ENCODE measurements around the gene GGPS1.
"Not testable (repeated sequence)": the region's sequence is repeated elsewhere in the genome, so short reads cannot be mapped to it uniquely, and the experiment has no call there.

GGPS1 gene

DNA sequence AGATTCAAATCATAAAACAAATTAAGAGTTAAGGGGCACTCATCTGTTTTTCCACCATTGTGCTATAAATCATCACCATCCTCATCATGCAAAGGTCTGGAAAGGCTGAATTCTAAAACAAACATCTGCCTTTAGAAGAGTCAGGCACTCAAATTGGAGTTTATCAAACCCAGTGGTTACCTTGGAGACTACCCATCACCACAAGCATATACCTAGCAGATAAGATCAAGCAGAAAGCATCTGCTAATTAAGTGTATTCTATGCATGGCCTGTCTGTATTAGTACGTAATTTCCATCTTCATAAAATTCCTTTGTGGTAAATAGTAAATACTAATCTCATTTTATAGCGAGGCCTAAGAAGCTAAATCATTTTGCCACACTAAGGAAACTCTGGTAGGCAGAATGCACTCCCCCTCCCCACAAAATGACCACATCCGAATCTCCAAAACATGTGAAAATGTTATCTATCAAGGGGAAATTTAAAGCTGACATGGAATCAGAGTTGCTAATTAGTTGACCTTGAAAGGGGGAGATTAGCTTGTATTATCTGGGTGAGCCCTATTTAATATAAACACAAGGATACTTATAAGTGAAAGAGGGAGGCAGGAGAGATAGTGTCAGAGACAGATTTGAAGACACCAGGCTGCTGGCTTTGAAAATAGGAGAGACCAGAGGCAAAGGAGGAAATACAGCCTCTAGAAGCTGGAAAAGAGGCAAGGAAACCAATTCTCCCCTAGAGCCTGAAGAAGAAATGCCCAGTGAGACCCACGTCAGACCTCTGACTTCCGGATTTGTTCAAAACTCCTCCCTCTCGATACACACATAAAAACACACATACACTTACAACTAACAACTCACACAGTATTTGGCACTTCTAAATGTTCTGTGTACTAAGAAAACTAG, 23.6 kb upstream of the GGPS1 start:
- DNase-seq (ENCODE audit: low read depth in 2 of 2), result no peak

- DNase-seq (ENCODE audit: low read depth in 2 of 2), result no peak
Observed at GRCh38 chr1:235307158-235308124, 20.9 kb upstream of the GGPS1 start.

DNA sequence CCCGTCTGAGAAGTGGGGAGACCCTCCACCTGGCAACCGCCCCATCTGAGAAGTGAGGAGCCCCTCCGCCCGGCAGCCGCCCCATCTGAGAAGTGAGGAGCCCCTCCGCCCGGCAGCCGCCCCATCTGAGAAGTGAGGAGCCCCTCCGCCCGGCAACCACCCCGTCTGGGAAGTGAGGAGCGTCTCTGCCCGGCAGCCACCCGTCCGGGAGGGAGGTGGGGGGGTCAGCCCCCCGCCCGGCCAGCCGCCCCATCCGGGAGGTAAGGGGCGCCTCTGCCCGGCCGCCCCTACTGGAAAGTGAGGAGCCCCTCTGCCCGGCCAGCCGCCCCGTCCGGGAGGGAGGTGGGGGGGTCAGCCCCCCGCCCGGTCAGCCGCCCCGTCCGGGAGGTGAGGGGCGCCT, 19.2 kb upstream of the GGPS1 start:
- not testable (repeated sequence) for DNase-seq (ENCODE audit: low read depth in 2 of 2)

GRCh38 chr1:235313262-235313661, 15.1 kb upstream of the GGPS1 start:
- no peak for DNase-seq (ENCODE audit: low read depth in 2 of 2)

DNA sequence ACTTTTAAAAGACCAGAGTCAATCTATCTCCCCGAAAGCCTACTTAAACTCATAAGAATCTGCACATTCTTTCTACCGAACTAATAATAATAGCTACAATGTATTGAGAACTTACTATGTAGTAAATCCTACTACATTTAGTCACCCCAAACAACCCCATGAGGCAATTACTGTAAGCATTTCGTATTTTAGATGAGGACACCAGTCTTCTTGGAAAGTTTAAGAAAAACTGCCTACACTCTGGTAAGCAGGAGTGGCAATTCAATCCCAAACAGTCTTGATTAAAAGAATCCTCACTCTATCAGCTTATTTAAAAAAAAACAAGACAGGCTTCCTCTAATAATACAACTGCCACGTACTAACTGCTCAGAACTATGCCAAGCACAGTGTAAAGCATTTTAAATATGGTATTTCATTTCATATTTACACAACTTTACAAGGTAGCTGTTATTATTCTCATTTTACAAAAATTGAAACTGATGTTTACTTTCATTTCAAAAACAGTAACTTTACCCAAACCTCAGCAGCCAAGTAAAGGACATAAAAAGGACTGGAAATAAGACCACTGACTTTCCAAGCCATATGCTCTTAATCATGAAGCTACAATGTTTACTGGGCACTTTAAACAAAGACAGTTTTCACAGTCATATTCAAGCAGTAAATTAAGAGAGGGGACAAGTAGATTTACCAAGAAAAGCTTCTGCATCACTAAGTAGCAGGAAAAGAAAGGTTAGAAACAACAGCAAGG, 14.3 kb upstream of the GGPS1 start:
- DNase-seq (ENCODE audit: low read depth in 2 of 2), result no peak

GRCh38 chr1:235315173-235315572, 13.2 kb upstream of the GGPS1 start:
- no peak for DNase-seq (ENCODE audit: low read depth in 2 of 2)

GRCh38 chr1:235315735-235316134, 12.6 kb upstream of the GGPS1 start:
- DNase-seq (ENCODE audit: low read depth in 2 of 2), result no peak

DNA sequence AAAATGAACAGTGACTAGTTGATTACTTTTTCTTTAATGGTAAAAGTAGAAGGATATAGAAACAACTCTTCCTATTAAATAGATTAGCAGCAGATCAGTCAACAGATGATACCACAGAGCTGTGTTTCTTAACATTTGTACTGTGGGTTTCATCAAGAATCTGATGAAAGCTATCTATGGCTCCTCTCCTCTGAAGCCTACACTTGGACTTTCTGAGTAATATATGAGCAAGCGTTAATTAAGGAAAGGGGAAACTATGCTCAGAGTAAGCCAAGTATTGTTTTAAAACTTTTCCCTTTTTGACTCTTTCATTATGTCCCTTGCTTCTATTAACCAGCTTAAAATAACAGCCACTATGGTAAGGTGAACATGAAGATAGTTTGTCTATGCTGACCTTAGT, 11.2 kb upstream of the GGPS1 start:
- DNase-seq (ENCODE audit: low read depth in 2 of 2), result no peak

GRCh38 chr1:235319255-235319654, 9.1 kb upstream of the GGPS1 start:
- no peak for DNase-seq (ENCODE audit: low read depth in 2 of 2)

DNA sequence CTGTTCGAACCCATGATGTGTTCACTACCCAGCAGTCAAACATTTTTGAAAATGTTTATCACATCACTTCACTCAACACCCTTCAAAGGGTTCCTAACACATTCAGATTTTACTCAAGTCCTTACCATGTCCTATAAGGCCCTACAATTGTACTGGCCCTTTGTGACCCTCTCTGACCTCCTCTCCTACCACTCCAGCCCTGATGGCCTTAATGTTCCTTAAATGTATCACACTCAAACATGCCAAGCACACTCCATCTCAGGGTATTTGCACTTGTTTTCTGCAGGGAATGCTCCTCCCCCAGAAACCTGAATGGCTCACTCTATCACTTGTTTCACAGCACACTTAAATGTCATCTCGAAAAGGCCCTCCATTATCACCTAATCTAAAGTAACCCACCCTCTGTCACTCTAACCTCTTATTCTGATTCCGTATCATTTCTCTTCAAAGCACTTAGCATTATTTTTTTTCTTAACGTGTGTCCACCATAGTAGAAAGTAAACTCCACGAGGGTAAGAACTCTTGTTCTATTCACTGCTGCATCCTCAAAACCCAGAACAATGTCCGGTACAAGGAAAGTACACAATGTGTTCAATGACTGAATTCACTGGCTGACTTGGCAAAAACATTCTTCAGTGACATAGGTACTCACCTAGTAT, 7.7 kb upstream of the GGPS1 start:
- no peak for DNase-seq (ENCODE audit: low read depth in 2 of 2)

- DNase-seq (ENCODE audit: low read depth in 2 of 2), result no peak
Observed at GRCh38 chr1:235324296-235324695, 4.1 kb upstream of the GGPS1 start.

- DNase-seq (ENCODE audit: low read depth in 2 of 2), result no peak
Observed at GRCh38 chr1:235325139-235325538, 3.2 kb upstream of the GGPS1 start.

GRCh38 chr1:235325854-235326253, 2.5 kb upstream of the GGPS1 start:
- DNase-seq (ENCODE audit: low read depth in 2 of 2), result no peak

GRCh38 chr1:235326719-235327558, 1.4 kb upstream of the GGPS1 start:
- peak; percentile 38 to 44 for DNase-seq (ENCODE audit: low read depth in 2 of 2)

DNA sequence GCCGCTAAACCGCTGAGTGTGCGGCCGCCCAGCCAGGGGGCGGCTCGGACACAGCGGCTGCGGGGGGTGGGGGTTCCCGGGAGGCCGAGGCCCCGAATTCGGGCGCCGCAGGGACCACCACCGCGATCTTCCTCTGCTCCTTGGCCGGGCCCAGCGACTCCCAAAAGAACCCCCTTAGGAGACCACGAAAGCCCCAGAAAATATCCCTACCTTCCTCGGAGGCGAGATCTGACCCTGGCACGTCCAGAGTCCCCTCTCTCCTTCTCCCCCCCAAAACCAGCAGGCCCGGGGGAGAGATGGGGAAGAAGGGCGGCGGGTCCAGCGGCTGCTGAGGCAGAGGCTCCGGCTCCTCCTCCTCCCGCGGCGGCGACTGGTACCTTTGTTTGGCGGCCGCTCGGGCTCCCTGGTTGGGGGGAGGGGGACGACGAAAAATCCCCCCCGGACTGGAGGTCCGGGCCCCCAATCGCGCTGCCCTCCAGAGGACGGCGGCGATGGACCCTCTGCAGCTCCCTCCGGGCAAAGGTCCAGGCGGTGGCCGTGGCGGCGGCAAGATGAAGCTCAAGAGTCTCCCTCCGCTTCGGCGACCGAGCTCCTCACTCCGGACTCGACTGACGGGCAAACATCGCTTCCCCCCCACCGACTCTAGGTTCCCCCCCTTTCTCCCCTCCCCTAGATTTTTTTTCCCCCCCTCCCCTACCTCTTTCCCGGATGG, 655 bp upstream of the GGPS1 start, which contains the start of gene ARID4B:
Gene ARID4B (minus strand): TSS at position 621 of the 712 bp plus-strand sequence. CDS start 1,260 bp downstream, outside the sequence.
- peak in 1 of 2 donors; percentile 45 for DNase-seq (ENCODE audit: low read depth in 2 of 2)

GRCh38 chr1:235329139-235329902, 951 bp downstream of the GGPS1 start:
- DNase-seq (ENCODE audit: low read depth in 2 of 2), result peak in 1 of 2 donors; percentile 24

DNA sequence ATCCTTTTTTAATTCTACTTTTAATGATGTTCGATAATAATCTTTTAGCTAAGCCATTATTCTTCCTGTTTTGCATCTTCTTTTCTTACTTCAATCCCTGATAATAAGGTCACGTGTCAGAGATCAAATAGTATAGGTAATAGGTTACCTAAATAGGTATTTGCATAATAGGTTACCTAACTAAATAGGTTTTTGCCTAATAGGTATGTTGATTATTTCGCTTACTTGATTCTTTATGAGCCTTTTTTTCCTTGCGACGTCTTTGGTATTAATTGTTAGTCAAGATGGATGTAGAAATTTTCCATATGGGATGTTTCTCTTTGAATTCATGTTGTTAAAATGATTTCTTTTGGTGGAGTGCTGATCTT, 2.5 kb downstream of the GGPS1 start:
- no peak for DNase-seq (ENCODE audit: low read depth in 2 of 2)

DNA sequence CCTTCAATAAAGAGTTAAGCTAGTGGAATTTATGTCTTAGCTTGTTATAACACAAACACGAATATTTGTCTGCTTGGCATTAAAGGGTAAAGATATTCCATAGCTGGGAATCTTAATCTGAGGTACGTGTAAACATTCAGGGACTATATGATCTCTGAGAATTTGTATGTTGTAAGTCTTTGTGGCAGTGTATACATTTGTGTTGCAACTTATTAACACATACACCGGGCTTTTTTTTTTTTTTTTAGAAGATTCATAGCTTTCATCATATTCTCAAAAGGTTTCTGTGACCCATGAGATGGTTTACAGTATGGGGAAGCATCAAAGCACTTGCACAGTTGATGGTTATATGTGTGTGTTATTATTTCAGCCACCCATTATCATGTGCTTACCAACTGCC, 3.0 kb downstream of the GGPS1 start:
- DNase-seq (ENCODE audit: low read depth in 2 of 2), result no peak

DNA sequence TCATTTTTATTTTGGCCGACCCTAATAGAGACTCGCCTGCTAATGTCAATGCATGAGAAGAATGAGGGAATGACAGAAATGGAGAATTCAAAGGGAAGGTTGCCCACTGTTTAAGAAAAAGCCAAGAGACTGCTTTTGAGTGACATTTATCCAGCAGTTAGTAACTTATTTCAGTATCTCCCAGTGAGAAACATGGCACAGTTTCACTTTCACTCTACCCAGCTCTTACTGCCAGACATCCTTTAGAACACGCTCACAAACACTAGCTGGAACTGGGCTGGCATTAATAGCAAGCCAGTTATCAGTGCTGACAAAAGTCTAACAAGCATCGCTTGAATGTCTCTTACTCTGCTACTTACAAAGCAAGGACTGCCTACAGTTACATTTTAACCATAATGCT, 8.5 kb downstream of the GGPS1 start:
- no peak for DNase-seq (ENCODE audit: low read depth in 2 of 2)
